NCI-H2196 treated with DMSO at 0.1 percent for 48 hours (cell line): ENCODE measurements around the gene KSR1.
"Not testable (repeated sequence)": the region's sequence is repeated elsewhere in the genome, so short reads cannot be mapped to it uniquely, and the experiment has no call there.

Experiments used
- DNase-seq: peaks from one replicate; lab custom pipeline; 2025; ENCODE audit not compliant: unreplicated experiment; lab: John Stamatoyannopoulos, UW

Gene KSR1

DNA sequence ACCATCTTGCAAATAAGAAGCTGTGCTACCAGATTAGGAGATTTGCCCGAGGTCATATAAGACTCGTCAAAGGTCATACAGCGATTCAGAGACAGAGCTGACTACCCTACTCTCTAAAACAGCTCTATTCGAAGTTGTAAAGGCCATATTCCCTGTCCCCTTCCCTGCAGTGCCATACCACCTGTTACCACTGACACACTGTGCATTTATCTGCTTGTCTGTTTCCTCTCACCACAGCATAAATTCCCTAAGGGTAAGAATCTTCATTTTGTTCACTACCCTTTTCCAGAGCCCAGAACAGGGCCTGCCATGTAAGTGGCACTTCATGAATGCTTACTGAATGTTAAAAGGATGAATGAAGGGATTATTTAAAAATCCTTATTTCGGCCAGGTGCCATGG, 3.4 kb upstream of the KSR1 start:
- no peak for DNase-seq

DNA sequence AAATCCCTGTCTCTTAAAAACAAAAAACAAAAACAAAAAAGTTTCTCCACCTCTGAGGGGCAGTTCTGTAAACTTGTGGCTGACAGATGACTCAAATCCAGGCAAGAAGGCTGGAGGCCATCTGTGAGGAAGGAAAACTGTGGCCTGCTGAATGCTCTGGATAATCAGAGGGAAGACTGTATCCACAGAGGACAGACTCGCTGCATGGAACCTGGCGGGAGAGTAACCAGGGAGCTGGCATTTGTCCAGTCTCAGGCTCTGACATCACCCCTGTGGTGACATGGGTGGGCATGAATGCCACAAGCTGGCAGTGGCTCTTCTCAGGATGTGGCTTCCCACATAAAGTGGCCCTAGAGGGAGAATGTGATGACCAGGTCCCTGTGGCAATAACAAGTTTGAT, 2.8 kb upstream of the KSR1 start:
- DNase-seq, result no peak

DNA sequence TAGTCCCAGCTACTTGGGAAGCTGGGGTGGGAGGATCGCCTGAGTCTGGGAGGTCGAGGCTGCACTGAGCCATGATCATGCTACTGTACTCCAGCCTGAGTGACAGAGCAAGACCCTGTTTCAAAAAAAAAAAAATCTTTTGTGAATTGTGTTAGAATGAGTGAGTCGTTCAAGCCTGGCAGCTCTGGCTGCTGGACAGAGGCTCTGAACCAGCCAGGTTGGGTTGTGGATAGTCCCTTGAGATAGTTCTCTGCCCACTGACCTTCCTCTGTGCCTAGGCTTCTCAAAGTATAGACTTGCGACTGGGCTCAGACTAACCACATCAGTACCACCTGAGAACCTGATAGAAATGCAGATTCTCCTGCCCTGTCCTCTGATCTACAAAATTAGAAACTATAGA, 2.2 kb upstream of the KSR1 start:
- DNase-seq, result no peak

DNA sequence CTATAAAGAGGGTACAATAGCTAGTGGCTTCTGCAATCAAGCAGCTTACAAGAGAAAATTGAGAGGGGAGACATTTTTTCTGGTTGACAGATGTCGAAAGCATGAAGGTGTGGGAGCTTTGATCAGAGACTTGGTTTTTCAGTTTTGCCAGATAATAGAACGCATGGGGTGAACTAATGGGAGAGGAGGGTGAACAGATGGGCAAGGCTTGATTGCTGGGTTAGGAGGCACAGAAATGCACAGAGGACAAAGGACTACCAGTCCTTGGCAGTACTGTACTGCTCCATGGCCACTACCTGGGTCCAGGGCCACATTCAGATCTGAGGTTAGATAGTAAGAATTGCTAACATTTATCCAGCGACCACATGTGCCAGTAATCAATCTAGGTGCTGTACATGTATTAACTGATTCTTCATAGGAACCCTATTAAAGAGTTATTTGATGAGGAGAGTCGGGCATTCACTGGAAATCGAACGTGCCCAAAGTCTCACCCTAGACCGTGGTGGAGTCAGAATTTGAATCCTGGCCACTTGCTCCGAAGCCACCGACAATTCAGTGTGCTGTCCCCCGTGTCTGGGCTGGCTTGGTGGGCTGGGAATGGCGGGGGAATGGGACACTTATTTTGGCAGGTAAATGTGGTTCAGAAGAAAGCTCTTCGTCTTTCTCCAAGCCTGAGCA, 873 bp upstream of the KSR1 start:
- no peak for DNase-seq

DNA sequence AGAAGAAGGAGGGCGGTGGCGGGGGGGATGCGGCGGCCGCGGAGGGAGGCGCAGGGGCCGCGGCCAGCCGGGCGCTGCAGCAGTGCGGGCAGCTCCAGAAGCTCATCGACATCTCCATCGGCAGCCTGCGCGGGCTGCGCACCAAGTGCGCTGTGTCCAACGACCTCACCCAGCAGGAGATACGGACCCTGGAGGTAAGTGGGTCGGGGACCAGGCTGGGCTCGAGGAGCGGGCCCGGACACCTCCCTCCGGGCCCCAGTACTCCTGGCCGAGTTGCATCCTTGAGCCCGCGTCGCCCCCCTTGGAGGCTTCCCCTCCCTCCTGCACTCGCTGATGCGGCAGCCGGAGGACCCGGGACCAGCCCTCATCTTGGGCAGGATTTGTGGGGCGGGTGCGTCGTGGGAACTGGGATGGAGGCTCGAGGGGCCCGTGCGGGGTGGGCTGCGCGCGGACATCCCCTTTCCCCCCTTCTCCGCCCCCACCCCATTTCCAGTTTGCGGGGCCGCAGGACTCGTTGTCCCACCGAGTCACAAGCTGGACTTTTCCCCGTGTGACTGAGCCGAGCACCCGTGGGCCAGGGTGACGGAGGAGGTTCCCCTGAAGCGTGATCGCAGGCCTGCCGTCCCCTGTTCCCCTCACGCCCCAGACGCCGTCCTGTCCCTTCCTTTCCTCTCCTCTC, 572 bp downstream of the KSR1 start:
- DNase-seq, result no peak

DNA sequence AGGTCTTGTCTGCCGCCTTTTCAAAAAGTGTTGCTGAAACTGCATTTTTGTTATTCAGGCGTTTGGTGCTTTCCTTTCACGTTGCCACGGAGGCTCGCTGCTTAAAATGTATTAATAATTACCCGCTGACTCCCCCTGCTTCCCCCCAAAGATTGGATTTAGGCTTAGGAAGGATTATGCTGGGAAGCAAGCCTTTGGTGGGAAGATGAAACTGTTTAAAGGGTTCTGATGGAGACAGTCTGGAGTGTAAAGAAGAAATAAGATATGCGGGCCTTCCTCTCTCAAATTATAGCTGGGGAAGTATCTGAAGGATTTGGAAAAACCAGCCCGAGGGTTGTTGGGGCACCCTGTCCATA, 1.1 kb downstream of the KSR1 start:
- no peak for DNase-seq

DNA sequence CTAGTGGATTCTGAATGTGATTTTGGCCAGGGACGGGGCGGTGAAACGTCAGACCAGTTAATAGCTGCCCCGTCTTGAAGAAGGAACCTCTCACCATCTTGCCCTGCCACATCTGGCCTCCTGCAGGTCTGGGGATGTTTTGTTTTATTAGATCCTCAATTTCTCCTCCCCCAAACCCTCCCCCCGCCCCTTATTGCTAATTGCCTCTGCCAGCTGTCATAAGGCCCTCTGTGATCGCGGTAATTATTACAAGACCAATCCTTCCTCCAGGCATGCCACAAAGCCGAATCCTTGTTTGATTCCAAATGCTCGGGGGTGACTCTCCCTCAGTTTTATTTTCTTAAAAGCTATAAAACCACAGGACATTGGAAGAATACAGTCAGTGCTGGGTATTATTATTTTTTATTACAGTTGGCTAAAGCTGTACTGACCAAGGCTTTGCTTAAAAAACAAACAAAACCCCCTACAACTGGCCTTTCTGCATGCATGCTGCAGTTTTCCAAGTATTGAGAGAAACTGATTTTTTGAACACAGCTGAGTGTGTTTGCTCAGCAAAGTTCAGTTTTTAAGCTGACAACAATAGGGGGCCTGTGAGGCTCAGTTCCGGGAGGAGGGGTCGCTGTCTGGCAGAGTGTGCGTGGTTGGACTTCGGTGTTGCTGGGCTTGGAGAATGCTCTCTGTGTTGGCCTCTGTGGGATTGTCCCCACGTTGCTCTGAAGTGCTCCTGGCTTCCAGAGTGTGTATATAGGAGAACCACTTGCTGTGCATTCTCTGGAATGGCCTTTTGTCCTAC, 1.7 kb downstream of the KSR1 start:
- no peak for DNase-seq

DNA sequence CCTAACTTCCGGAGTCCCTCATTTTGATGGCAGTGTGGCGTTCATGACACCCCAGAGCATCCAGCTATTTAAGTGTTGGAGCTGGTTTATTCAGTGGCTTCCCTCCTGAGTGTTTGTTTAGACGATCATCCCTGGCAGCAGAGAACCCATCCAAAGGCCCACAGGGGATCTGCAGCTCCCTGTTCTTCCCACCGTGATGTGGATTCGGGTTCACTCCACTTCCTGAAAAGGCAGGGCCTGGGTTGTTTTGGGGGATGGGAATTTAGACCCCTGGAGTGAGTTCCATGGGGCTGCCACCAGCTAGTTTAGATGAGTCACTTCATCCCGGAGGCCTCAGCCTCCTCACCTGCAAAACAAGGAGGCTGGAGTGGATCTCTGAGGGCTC, 2.3 kb downstream of the KSR1 start:
- no peak for DNase-seq

DNA sequence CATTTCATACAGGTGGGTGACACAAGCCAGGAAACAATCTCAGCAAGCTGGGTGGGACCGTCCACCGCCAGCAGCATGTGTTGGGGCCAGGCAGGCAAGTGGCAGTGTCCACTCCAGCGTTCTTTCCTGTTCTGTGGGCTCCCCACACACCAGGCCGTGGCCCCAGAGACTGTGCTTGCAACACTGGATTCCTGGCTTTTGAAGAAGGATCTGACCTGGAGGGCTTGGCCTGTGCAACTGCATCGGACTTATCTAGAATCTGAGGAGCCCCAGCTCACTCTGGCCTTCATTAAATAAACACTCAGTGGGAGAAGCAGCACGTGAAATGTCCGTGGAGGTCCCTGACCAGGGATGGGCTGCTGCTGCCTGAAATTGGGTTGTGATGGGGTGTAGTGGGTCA, 3.2 kb downstream of the KSR1 start:
- no peak for DNase-seq

DNA sequence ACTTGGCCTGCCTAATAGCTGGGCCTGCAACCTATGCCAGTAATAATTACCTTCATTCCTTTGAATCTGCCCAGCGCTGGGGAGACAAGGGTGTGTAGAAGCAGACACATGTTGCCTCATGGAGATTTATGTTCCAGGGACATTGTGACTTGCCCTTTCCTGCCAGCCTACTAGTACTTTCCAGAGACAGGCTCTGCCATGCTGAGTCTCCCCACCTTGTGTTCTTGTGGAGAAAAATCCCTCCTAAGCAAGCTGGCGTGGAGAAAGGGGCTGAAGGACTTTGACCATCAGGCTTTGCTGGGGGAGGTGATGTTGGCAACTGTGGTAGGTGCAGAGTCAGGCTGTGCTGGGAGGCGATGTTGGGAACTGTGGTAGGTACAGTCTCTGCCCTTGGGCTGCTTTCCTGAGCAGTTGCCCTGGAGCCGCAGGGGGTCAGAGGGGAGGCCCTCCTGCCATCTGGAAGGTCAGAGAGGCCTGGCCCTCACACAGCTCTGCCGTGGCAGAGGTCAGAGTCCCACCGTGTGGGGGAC, 4.0 kb downstream of the KSR1 start:
- DNase-seq, result no peak

DNA sequence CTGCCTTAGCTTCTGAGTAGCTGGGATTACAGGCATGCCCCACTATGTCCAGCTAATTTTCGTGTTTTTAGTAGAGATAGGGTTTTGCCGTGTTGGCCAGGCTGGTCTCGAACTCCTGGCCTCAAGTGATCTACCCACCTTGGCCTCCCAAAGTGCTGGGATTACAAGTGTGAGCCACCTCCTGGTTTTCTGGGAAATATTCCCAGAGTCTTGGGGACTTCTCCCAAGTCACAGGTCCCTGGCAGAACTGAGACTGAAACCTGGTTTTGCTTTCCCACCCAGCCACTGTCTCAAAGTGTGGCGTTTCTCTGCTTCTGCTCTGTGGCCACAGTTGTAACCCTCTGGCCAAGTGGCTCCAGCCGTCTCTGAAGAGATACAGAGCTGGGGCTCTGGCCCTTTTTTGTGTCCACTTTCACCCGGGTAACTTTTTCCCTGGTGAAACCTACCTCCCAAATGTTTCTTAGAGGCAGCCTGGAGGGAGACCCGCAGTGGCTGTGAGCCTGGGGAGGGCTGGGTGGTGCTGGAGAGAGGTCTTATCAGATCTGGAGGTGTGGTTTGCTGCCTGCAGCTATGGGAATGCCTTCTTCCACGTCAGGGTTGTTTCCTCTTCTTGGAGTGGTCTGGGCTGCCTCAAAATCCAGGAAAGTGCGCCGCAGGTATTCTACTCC, 5.1 kb downstream of the KSR1 start:
- DNase-seq, result no peak

DNA sequence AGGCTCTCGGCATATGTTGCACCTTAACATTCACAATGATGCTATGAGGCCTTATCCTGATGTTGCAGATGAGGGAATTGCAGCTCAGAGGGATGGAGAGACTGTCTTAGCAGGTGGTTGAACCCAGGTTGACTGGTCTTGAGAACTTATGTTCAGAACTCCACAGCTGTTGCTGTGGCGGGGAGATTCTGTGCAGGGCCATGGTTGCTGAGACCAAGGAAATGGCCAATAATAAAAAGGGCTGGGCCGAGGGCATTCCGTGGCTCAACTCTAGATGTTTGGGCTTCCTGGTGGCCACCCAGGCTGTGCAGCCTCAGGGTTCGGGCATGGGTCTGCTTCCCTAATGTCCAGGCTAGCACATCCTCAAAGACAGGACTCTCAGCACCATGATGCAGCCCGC, 5.9 kb downstream of the KSR1 start:
- DNase-seq, result no peak

DNA sequence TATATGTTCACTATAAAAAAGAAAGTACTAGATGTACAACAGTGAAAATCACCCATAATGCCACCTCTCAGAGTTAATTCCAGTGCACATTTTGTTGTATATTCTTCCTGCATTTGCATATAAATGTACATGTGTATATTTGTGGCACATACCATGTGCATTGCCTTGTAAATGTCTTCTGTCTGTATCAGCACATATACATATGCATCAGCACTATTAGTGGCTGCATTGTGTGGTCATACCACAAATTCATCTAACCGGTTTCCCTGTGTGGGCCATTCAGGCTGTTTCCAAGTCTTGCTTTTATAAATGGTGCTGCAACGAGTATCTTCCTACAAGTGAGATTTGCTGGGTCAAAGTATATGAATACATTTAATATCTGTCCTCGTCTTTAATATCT, 6.5 kb downstream of the KSR1 start:
- DNase-seq, result no peak

DNA sequence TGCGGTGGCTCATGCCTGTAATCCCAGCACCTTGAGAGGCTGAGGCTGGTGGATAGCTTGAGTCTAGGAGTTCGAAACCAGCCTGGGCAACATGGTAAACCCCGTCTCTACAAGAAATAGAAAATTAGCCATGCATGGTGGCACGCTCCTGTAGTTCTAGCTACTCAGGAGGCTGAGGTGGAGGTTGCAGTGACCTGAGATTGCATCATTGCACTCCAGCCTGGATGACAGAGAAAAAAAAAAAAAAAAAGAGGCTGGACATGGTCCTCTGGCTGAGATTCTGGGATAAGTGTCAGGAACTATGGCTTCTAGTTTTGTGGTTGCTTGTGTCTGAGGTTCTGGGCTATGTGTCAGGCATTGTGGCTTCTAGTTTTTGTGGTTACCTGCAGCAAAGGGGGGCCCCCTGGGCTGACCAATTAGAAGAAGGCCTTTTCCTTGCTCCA, 7.0 kb downstream of the KSR1 start:
- no peak for DNase-seq

DNA sequence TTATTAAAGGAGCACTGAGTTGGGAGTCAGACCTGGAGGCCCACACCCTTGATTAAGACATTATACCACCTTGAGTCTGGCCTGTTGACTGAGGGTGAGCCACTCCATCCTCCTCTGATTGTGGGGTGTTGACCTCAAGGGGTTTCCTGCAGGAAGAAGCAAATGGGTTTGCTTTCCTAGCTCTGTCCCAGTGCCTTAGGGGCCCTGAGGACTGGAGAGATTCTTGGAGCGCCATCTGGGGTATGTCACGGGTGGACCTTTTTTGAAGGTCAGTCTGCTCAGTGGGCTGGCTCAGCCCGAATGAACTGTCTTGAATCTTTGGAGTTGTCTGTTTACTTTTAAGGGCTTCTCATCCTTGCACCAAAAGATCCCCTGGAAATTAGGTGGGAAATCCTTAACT, 7.8 kb downstream of the KSR1 start:
- DNase-seq, result not testable (repeated sequence)

DNA sequence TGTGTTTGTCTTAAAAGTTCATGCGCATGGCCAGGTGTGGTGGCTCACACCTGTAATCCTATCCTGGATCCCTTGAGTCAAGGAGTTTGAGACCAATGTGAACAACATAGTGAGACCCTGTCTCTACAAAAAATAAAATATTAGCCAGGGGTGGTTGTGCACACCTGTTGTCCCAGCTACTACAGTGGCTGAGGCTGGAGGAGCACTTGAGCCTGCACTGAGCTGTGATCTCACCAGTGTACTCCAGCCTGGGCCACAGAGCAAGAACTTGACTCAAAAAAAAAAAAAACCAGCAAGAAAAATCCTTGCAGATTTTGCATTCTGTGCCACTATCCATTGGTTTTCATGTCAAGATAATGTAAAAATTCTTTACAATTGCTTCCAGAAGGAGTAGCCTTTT, 8.2 kb downstream of the KSR1 start:
- no peak for DNase-seq

DNA sequence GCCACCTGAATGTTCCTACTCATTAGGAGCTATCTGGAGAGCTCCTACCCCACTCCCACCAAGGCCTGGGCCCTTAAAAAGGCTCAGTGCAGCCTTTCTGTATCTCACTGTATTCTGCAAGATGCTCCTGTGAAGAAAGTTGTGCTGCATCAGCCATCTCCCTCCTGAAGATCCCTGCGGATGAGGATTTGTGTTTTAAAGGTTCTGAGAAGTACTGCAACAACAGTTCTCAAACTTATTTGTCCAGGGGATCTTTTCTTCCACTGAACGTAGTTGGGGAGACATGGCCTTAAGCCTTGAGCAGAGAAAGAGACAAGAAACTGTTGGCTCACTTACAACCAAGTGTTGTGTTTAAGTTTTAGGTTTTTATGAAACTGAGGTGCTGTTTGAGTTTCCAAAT, 9.6 kb downstream of the KSR1 start:
- DNase-seq, result not testable (repeated sequence)

DNA sequence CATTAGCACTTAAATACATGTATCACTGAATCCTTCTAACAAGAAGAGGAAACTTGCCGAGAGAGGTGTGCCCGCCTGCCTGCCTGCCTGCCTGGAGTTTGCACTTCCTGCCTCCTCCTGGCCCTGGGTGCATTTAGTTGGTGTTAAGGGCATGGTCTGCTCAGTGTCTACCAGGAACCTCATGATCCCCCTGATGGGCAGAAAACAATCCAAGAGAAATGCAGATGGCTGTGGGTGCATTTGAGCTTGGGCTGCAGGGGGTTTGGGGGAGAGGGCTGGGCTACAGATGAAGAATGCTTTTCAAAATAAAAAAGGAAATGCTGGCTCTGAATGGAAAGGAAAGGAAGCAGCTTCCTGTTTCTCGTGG, 10.1 kb downstream of the KSR1 start:
- DNase-seq, result no peak

DNA sequence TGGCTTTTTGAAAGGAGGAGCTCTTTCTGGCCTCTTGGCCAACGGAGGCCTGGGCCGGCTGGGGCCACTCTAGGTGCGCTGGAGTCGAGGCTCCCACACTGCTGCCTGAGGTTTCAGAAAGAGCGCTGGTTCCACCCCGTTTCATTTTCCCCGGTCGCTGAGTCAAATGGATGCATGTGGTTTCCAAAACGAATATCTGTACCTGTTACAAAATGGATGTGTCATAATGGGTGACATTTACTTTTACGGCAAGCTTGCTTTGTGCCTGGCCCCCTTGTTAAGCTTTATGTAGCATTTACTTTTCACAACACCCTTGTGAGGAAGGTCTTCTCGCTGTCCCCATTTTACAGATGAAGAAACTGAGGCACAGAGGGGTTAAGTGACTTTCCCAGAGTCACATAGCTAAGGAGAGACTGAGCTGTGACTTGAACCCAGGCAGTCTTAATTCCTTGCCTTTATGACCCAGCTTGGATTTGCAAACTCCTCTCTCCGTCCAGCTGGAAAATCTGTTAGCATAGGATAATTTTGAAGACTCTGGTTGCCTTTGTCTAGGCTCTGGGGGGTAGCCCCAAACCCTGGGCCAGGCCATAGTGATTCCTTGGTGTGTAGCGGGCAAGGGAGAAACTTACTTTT, 10.6 kb downstream of the KSR1 start:
- DNase-seq, result no peak

DNA sequence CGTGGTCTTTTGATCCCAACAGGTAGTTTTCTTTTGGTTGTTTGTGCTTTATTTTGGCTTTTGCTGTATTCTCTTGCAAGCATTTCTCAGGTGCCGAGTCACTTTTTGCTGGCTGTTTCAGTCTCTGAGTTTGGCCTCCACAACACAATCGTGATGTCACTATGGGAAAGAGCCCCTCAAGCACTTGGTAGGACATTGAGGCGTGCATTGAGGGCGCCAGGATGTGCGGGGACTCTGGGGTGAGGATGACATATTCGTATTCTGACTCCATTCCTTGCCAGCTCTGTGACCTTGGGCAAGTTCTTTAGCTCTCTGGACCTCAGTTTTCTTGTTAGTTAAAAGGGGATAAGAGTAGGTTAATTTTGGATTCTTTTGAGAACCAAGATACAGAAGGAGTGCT, 13.0 kb downstream of the KSR1 start:
- DNase-seq, result no peak
